Measurements from ENCODE around the gene RUSF1.
"Not testable (repeated sequence)": the region's sequence is repeated elsewhere in the genome, so short reads cannot be mapped to it uniquely, and the experiment has no call there.

RUSF1 gene

DNA sequence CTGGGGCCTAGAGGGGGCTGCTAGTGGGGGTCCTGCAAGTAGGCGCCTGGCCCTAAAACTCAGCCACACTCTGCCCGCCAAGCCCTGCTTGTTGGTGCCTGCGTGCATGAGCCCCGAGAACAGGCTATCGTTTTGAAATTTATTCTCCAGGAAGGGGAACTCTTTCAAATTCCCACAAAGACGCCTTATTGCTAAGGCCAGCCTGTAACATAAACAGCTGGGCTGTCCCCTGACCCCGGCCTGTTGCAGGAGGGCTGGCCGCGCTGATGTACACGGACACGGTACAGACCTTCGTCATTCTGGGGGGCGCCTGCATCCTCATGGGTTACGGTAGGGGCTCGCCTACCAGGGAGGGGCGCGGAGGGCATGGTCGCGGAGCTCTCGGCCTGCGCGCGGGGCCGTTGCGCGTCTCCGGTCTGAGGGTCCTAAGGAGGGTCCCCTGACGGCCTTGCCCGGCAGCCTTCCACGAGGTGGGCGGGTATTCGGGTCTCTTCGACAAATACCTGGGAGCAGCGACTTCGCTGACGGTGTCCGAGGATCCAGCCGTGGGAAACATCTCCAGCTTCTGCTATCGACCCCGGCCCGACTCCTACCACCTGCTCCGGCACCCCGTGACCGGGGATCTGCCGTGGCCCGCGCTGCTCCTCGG, 21.0 kb downstream of the RUSF1 start:
- H3K4me3 ChIP-seq (replicated peaks in 1 of 2; ENCODE audit: low read depth in 2 of 2, low read length in 2 of 2), result peak overlapping the region; percentile 50 to 54
- no peak for DNase-seq (ENCODE audit: low read depth in 2 of 2)
- TF ChIP-seq, protein P1, sequence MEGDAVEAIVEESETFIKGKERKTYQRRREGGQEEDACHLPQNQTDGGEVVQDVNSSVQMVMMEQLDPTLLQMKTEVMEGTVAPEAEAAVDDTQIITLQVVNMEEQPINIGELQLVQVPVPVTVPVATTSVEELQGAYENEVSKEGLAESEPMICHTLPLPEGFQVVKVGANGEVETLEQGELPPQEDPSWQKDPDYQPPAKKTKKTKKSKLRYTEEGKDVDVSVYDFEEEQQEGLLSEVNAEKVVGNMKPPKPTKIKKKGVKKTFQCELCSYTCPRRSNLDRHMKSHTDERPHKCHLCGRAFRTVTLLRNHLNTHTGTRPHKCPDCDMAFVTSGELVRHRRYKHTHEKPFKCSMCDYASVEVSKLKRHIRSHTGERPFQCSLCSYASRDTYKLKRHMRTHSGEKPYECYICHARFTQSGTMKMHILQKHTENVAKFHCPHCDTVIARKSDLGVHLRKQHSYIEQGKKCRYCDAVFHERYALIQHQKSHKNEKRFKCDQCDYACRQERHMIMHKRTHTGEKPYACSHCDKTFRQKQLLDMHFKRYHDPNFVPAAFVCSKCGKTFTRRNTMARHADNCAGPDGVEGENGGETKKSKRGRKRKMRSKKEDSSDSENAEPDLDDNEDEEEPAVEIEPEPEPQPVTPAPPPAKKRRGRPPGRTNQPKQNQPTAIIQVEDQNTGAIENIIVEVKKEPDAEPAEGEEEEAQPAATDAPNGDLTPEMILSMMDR (IDR thresholded peaks at IDR 0.05; ENCODE audit: low read depth, low read length), result no peak

DNA sequence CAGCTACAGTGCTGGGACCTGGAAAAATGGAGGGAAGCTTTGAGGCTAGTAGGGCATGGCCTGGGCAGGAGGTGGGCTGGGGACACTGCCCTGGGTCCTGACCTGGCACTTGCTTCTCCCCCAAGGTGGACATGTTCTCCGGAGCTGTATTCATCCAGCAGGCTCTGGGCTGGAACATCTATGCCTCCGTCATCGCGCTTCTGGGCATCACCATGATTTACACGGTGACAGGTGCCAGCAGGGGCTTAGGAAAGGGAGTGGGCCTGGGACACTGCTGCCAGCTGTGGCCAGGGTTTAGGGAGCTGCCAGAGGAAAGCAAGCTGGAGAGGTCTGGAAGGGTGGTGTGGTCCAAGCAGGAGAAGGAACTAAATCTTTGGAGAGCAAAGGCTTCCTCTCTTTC, 22.1 kb downstream of the RUSF1 start:
- DNase-seq (ENCODE audit: low read depth in 2 of 2), result no peak
- TF ChIP-seq, protein P1 (IDR thresholded peaks at IDR 0.05; ENCODE audit: low read depth, low read length), result no peak
- H3K4me3 ChIP-seq (replicated peaks in 1 of 2; ENCODE audit: low read depth in 2 of 2, low read length in 2 of 2), result no peak overlapping the region

DNA sequence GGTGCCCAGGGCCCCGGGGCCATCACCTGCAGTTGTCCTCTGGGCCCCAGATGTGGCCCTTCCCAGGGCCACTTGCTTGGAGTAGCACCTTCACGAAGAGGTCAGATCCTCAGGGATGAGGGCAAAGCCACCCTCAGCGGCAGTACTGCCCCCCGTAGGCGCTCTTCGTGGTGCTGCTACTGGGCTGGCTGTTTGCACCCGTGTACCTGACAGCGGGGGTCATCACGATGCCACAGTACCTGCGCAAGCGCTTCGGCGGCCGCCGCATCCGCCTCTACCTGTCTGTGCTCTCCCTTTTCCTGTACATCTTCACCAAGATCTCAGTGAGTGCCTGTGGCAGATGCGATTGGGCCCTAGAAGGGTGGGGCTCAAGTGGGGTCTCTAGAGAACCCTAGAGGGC, 22.6 kb downstream of the RUSF1 start:
- no peak for DNase-seq (ENCODE audit: low read depth in 2 of 2)
- TF ChIP-seq, protein P1 (IDR thresholded peaks at IDR 0.05; ENCODE audit: low read depth, low read length), result no peak
- no peak overlapping the region for H3K4me3 ChIP-seq (replicated peaks in 1 of 2; ENCODE audit: low read depth in 2 of 2, low read length in 2 of 2)

DNA sequence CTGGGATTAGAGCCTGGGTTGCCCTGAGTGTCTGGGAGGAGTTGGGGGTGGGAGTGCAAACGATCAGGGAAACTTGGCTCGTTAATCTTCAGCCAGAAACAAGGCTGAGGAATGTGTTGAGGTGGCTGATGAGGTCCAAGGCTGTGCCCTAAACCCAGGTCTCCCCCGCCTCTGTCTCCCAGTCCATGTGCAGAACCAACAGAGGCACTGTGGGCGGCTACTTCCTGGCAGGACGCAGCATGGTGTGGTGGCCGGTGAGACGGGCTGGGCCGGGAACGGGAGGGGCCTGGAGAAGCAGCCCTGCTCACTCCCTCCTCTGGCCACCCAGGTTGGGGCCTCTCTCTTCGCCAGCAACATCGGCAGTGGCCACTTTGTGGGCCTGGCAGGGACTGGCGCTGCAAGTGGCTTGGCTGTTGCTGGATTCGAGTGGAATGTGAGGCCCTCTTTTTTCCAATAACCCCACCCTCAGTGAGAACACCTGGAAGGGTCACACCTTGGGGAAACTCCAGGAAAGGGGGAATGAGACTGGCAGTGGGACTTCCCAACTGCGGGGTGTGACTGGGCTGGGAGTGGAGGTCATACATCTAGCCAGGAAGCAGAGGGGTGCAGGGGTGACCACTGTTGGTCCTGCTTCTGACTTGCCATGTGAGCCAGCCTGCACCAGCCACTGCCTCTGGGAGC, 23.6 kb downstream of the RUSF1 start:
- TF ChIP-seq, protein P1 (IDR thresholded peaks at IDR 0.05; ENCODE audit: low read depth, low read length), result no peak
- H3K4me3 ChIP-seq (replicated peaks in 1 of 2; ENCODE audit: low read depth in 2 of 2, low read length in 2 of 2), result no peak overlapping the region
- peak in 1 of 2 donors; percentile 26 for DNase-seq (ENCODE audit: low read depth in 2 of 2)

- DNase-seq (ENCODE audit: low read depth in 2 of 2); H3K4me3 ChIP-seq (replicated peaks in 1 of 2; ENCODE audit: low read depth in 2 of 2, low read length in 2 of 2): not testable (repeated sequence)
These were observed 24.1 kb downstream of the RUSF1 start for GRCh38 chr16:31484048-31484447.

GRCh38 chr16:31483081-31483480, 25.1 kb downstream of the RUSF1 start, which contains the start of gene SLC5A2:
Gene SLC5A2, plus strand, starts transcription at chr16:31483123. Its CDS starts 14 bp downstream, at chr16:31483137.
- DNase-seq (ENCODE audit: low read depth in 2 of 2), result no peak
- TF ChIP-seq, protein P1 (IDR thresholded peaks at IDR 0.05; ENCODE audit: low read depth, low read length), result no peak
- no peak within 1 kb of the TSS for H3K4me3 ChIP-seq (replicated peaks in 1 of 2; ENCODE audit: low read depth in 2 of 2, low read length in 2 of 2)

- peak; percentile 27 to 51 for DNase-seq (ENCODE audit: low read depth in 2 of 2)
- no peak overlapping the region for H3K4me3 ChIP-seq (replicated peaks in 1 of 2; ENCODE audit: low read depth in 2 of 2, low read length in 2 of 2)
- TF ChIP-seq, protein P1 (IDR thresholded peaks at IDR 0.05; ENCODE audit: low read depth, low read length), result no peak
These were observed 27.2 kb downstream of the RUSF1 start for GRCh38 chr16:31480851-31481536.

Data from cardiac fibroblast (primary cell).